ENCODE data around the gene PRKRIP1. TPM values are rescaled to one million over a fixed set of nuclear protein-coding genes. Genes with fewer than 3 reads are reported as not detected.
"Not testable (repeated sequence)": the region's sequence is repeated elsewhere in the genome, so short reads cannot be mapped to it uniquely, and the experiment has no call there.

PRKRIP1 gene
- total RNA-seq, 1 experiment from 2014 or later: 20.9 TPM

DNA sequence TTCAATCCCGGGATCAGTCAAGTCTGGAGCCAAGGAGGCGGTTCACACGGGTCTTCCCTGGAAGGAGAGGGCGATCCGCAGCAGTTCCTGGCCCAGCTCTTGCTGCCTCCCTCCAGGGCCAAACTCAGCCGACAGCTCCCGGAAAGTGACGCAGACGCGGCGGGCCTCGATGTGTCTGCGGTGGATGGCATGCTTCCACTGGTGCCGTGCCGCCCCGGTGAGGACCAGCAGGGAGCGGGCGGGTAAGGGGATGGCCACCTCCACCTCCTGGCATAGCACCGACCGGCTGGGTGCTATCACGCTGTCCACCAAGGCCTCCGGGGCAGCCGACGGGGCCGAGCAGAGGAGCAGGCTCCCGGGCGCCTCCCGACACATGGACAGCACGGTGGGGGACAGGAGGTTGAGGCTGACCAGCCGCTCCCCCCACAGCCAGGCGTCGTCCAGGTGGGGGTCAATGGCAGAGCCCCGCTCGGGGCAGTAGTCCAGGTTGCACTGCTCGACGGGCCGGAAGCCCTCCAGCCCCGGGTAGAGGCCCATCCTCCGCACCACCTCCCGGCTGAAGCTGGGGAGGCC, 61.3 kb downstream of the PRKRIP1 start:
- DNase-seq (ENCODE audit: low spot score): no peak

DNA sequence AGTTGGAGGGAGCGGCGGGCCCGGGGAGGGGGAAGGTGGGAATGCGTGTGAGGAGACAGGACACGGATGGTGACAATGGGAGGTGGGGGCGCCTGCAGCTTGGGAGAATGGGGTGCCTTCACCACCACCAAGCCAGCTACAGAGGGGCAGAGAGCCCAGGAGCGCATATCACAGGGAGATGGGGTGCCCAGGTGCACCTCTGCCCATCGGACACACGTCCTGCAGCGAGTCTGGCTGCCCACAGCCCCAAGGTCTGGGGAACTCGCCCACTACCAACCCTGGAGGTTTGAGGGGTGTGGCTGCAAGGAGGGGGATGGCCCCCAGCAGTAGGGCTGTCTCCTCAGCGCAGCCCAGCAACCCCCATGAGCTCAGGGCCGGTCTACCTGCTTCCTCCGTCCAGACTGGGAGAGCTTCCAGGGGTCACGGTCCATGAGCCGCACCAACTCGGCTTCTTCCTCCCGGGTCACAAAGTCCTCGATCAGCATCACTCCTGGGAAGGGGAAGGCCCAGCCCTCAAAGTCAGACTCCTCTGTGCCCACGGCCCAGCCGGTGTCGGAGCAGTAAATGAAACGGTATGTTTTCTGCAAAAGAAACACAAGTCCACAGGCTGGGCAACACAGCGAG, 63.2 kb downstream of the PRKRIP1 start:
- DNase-seq (ENCODE audit: low spot score): no peak

DNA sequence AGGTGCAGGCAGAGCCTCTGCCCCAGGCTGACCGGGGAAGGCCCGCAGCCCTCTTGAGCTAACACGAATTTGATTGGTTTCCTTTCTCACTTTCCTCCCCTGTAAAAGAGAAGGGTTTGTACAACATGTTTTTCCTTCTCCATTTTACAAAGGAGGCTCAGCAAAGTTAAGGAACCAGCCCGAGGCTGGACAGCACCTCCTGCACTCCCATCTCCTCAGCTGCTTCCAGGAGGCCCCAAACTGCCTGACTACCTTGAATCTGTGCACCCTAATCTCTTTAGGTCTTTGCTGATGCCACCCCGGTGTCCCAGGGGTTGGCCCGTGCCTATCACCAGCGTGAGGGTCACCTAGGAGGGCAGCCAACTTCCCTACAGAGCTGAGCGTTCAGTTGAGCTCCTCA, 64.3 kb downstream of the PRKRIP1 start:
- DNase-seq (ENCODE audit: low spot score): no peak

DNA sequence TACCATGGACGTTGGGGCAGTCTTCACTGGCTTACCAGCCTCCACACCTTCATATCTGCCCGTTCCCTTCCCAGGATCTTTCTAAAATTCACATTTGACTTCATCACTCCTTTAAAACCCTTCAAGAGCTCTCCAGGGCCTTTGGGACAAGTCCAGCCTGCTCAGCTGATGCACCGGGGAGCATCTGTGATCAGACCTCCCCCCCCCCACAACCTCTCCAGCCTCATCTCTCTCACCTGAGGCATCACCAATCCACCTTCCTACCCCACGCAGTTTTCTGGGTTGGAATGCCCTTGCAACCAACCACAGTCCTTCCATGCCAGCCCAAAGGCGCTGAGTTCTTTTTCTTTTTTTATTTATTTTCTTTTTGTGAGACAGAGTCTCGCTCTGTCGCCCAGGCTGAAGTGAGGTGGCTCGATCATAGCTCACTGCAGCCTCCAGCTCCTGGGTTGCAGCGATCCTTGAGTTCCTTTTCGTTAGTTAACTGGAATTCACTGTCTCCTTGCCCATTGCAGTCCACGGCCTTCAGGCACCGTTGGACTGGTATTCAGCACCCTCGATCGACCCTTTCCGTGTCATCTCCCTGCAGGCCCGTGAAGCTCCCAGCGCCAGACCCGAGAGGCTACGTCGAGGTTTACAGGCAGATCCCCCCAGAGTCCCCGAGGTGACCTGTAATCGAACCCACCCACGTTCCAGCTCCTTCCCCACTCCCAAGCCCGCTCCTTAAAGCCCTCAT, 67.8 kb downstream of the PRKRIP1 start:
- DNase-seq (ENCODE audit: low spot score): no peak

DNA sequence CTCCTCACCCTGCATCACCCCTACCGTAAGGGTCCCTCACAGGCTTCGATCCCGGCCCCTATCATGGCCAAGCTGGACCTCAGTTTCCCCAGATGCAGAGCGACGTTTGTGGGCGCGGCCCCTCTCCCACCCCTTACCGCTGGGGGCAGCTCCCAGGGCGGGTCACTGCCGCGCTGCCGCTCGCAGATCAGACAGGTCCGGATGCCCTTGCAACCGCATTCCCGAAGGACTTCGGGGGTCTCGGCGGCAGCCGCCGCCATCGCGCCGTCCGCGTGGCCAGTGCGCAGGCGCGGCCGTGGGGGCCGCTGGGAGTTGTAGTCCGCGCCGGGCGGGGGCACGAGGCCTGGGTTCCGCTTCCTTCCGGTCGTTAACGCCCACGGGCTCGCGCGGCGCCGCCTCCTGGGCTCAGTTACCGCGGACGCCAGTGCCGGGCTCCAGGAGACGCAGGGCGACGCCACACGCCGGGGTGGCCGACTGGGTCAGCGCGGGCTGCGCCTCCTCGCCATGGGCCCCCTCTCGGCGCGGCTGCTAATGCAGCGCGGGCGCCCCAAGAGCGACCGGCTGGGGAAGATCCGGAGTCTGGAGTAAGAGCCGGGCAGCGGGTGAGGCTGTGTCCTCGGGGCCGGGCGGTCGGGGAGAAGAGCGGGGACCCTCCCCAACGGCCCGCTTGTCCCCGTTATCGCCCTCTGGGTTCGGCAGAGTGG, 68.6 kb downstream of the PRKRIP1 start, which contains the start of the genes ALKBH4 and LRWD1:
Gene ALKBH4 (minus strand): TSS at position 287 of the 704 bp plus-strand sequence. CDS start 27 bp downstream, at position 260.
Gene LRWD1 (plus strand): TSS at position 408 of the 704 bp plus-strand sequence. CDS start 97 bp downstream, at position 505.
- DNase-seq (ENCODE audit: low spot score): peak; percentile 89

DNA sequence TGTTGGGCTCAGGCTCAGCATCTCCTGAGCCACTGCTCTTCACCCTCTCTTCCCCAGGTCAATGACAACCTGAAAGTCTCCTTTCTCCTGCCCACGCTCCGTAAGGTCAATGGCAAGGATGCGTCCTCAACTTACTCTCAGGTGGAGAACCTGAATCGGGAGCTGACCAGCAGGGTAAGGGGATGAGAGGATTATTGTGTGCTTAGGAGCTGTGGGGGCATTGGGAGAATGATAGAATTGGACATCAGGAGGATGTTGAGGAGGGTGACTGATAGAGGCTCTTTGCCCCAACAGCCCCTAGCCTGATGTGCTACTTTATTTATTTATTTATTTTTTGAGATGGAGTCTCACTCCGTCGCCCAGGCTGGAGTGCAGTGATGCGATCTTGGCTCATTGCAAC, 69.9 kb downstream of the PRKRIP1 start:
- no peak for DNase-seq (ENCODE audit: low spot score)

DNA sequence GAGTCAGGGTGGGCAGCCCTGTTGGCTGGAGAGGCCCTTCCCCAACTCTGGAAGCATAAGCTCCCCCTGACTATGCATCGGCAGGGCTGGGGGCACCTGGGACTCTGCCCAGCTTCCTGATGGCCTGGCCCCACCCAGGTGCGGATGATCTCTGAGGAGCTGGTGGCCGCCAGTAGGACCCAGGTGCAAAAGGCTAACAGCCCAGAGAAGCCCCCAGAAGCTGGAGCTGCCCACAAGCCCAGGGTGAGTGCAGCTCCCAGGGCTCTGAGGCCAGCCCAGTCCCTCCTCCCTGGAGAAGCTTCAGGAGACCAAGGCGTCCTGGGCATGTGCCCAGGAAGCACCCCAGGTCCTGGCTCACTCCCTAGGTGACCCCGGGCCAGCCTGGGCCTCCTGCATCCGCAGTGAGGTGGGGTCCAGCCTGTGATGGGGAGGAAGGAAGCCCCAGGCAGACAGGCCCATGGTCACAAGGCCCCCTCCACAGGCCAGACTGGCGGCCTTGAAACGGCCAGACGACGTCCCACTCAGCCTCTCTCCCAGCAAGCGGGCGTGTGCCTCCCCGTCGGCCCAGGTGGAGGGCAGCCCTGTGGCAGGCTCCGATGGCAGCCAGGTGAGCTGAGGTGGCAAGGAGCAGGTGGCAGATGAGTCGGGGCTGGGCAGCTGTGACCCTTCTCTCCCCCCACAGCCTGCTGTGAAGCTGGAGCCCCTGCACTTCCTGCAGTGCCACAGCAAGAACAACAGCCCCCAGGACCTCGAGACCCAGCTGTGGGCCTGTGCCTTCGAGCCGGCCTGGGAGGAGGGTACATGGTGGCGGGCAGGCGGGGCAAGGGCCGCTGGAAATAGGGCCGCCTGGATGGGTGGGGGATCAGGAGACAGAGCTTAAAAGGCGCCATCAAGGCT, 71.7 kb downstream of the PRKRIP1 start:
- DNase-seq (ENCODE audit: low spot score): no peak

DNA sequence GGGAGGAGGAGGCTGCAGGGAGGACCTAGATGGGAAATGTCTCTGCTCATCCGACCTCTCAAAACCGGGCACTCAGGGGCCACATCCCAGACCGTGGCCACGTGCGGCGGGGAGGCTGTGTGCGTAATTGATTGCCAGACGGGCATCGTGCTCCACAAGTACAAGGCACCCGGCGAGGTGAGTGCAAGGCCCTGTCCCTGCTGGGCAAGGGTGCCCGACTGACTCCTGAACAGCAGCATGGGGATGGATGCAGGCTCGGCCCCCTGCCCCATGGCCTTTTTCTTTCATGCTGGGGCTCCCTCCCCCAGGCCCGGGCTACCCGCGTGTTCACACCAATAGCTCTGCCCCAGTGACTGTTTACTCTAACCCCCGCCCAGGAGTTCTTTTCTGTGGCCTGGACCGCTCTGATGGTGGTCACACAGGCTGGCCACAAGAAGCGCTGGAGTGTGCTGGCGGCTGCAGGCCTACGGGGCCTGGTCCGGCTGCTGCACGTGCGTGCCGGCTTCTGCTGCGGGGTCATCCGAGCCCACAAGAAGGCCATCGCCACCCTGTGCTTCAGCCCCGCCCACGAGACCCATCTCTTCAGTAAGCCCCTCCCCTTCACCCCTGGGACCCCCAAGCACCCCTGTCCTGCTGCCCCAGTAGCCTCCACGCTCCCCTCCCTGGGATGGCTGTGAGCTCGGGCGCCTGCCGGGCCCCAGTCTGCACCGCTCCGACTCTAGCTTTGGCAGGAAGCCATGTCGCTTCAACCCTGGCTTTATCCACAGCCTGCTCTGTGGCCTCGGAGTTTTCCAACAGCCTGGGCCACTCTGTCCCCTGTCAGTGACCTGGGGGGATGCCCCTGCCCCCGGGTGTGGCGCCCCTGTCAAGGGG, 72.6 kb downstream of the PRKRIP1 start:
- no peak for DNase-seq (ENCODE audit: low spot score)

DNA sequence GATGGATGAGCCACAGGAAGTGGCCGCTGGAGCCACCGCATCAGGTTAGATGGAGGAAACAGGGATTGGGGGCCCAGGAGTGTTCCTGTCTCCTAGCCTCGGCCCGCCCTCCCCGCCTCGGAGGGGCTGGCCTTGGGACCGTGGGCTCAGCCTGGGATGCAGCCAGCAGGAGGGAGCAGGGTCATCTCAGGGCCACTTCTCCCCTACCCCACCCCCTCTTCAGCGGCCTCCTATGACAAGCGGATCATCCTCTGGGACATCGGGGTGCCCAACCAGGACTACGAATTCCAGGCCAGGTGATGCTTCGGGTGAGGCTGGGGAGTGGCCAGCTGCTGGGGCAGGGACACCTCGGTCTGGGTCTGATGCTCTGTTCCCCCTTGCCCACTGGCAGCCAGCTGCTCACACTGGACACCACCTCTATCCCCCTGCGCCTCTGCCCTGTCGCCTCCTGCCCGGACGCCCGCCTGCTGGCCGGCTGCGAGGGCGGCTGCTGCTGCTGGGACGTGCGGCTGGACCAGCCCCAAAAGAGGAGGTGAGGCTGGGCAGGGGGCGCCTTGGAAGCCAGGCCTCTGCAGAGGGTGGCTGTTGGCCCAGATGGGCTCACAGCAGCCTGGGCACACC, 73.3 kb downstream of the PRKRIP1 start:
- DNase-seq (ENCODE audit: low spot score): no peak

DNA sequence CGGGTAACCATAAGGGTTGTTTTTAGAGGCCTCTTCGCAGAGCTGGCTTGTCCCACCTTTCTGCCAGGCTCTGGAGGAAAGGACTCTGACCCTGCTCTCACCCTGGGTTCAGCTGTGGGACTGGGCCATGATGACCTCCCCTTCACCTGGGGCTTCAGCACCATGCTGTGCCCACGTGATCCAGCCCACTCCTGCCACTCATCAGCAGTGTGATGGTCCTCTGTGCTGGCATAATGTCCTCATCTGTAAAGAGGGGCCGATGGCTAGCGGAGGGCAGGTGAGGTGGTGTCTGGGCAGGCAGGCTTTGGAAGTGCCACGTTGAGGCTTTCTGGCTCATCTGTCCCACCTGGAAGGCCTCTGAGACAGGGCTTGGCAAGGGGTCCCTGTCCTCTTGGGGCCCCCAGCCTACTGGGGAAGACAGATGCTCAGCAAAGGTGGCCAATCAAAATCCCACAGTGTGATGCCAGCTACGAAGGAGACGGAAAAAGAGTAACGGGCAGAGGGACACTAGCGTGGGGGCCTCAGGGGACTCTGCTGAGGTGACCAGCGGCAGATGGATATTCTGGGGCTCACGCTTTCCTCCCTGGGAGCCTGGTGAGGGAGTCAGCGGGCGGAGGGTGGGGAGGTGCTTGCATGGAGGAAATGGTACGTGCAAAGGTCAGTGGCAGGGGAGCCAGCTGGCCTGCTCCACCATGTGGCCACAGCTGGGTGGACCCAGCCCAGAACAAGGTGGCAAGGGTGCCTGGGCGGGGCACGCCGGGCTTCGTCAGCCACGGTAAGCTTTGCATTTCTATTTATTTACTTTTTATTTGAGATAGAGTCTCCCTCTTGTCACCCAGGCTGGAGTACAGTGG, 74.0 kb downstream of the PRKRIP1 start:
- no peak for DNase-seq (ENCODE audit: low spot score)

DNA sequence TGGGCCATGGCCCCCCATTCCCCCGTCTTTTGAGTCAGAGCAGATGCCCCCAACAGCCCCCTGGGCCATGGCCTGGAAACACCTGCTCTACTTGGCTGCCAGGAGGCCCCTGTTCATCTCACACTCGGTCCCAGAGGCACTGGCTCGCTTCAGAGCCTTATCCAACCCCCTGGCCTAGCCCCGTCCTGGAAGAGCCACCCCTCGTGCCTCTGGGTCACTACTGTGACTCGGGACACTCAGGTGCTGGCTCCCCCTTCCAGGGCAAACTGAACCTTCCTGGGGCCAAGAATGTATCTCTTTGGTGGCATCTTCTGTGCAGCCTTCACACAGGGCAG, 75.6 kb downstream of the PRKRIP1 start:
- DNase-seq (ENCODE audit: low spot score): no peak

DNA sequence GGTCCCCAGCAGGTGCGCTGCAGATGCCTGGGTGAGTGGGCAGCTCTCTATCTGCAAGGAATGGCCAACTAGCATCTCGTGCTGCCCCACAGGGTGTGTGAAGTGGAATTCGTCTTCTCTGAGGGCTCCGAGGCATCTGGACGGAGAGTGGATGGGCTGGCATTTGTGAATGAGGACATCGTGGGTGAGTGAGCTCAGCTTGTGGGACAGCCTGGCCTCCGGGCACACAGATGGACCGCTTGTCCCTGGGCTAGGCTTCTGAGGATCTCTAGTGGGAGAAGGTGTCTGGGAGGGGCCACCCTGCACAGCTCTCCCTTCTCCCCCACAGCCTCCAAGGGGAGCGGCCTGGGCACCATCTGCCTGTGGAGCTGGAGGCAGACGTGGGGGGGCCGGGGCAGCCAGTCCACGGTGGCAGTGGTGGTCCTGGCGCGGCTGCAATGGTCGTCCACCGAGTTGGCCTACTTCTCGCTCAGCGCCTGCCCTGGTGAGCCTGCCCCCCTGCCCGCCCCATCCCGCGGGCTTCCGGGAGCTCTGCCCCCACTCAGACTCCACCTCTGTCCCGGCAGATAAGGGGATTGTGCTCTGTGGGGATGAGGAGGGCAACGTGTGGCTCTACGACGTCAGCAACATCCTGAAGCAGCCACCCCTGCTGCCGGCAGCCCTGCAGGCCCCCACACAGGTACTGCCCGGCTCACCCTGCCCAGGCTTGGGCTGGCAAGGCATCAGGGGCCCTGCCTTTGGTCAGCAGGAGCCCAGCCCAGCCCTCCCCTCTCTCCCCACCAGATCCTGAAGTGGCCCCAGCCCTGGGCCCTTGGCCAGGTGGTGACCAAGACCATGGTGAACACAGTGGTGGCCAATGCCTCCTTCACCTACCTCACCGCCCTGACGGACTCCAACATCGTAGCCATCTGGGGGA, 76.2 kb downstream of the PRKRIP1 start:
- DNase-seq (ENCODE audit: low spot score): no peak

DNA sequence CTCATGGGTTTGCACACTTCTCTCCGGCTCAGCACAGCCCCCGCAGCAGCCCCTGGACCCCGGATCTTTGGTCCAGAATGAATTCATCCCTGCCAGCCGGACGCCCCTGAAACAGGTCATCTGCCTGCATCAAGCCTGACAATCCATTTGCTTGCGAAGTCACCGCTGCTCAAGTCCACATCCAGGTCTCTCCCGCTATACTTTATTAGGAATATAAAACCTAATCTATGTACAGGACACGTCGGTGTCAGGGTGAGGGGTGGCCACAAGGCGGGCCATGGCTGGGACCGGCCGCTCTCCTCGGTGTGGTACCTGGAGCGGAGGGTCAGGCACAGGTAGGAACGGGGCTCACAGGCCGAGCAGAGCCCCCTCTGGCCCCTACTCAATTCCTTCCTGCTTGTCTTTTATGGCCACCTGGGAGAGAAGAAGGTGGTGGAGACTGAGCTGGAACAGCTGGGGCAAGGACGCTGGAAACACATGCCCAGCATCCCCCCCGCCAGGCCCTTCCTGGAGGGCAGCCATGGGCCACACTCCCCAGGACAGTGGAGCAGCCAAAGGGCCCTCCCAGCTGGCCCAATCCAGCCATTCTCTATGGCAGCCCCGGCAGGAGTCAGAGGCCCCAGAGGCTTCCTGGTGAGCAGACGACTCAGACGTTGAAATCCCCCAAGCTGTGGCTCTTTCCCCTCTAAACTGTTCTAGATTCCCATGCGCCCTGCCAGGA, 77.3 kb downstream of the PRKRIP1 start:
- DNase-seq (ENCODE audit: low spot score): no peak

DNA sequence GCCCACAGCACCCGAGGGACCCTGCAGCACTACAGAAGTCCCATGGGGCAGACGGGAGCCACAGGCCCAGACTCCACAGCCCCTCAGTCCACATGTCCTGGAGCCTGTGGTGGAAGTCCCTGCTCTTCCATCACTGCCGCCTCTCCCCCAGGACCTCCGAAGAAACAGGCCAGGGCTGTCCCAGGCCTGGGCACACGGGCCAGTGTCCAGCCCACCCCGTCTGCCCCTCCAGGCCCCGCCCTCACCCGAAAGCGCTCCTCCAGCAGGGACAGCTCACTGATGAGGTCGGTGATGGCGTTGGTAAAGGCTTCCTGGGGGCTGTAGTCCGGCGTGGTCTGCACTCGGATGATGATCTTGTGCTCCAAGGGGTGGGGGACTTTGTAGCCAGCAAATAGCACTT, 78.0 kb downstream of the PRKRIP1 start:
- not testable (repeated sequence) for DNase-seq (ENCODE audit: low spot score)

DNA sequence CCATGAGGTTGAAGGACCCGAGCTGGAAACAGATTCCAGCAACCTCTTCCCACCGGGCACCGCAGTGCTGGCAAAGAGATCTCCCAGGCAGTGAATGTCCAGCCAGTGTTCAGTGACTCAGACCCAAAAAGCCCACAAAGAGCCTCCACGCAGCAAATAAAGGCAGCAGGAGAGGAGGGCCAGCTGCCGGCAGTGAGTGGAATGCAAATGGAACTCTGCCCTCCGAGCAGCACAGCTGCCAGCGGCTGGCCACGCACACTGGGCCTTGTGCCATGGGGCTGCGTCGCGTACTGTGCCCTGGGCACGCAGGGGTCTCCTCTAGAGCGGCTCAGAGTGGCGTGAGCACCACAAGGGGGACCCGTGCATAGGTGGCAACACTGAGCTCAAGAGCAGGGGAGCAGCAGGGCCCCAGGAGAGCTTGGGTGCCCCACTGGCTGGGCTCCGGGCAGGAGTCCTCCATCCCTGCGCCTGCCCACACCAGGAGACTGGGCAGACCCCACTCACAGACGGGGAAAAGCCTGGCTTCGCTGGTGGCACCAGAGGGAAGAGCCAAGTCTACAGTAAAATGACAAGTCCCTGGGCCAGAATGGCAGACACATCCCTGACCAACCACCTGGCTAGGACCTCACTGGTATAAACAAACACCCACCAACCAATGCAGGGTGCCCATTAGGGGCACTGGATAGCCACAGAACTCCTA, 78.7 kb downstream of the PRKRIP1 start:
- DNase-seq (ENCODE audit: low spot score): not testable (repeated sequence)

All from H4 (cell line).